ENCODE results near the gene NUP107.

Gene NUP107

GRCh38 chr12:68745376-68745903, 58.7 kb downstream of the NUP107 start:
- DNase-seq = no peak

- DNase-seq = peak; percentile 95
Observed at GRCh38 chr12:68745904-68746571, 59.3 kb downstream of the NUP107 start, which contains the start of gene SLC35E3. SLC35E3 (plus strand) TSS chr12:68746176; CDS start chr12:68746378, 202 bp downstream.

- peak; percentile 63 for DNase-seq
Observed at GRCh38 chr12:68746572-68747180, 59.9 kb downstream of the NUP107 start.

GRCh38 chr12:68749443-68749842, 62.7 kb downstream of the NUP107 start:
- no peak for DNase-seq

- no peak for DNase-seq
Observed at GRCh38 chr12:68749861-68750260, 63.1 kb downstream of the NUP107 start.

- no peak for DNase-seq
Observed at GRCh38 chr12:68750506-68750905, 63.7 kb downstream of the NUP107 start.

GRCh38 chr12:68755536-68756243, 68.9 kb downstream of the NUP107 start:
- DNase-seq = no peak

GRCh38 chr12:68759852-68760251, 73.1 kb downstream of the NUP107 start:
- no peak for DNase-seq

- DNase-seq = no peak
Observed at GRCh38 chr12:68760806-68761441, 74.1 kb downstream of the NUP107 start.

GRCh38 chr12:68761442-68761812, 74.6 kb downstream of the NUP107 start:
- no peak for DNase-seq

- DNase-seq = no peak
Observed at GRCh38 chr12:68761901-68762630, 75.3 kb downstream of the NUP107 start.

- no peak for DNase-seq
Observed at GRCh38 chr12:68762691-68763090, 75.9 kb downstream of the NUP107 start.

GRCh38 chr12:68765696-68766095, 78.9 kb downstream of the NUP107 start:
- DNase-seq = no peak

GRCh38 chr12:68766646-68767045, 79.9 kb downstream of the NUP107 start:
- no peak for DNase-seq

GRCh38 chr12:68767191-68767590, 80.4 kb downstream of the NUP107 start:
- DNase-seq = no peak

- no peak for DNase-seq
Observed at GRCh38 chr12:68768431-68768939, 81.7 kb downstream of the NUP107 start.

- DNase-seq = no peak
Observed at GRCh38 chr12:68769941-68770340, 83.2 kb downstream of the NUP107 start.

- no peak for DNase-seq
Observed at GRCh38 chr12:68771223-68771925, 84.6 kb downstream of the NUP107 start.

GRCh38 chr12:68772714-68773113, 85.9 kb downstream of the NUP107 start:
- DNase-seq = no peak

GRCh38 chr12:68773582-68773981, 86.8 kb downstream of the NUP107 start:
- no peak for DNase-seq

GRCh38 chr12:68775121-68775630, 88.4 kb downstream of the NUP107 start:
- no peak for DNase-seq
